Ecto neural progenitor cell (in vitro differentiated cells): ENCODE results near the gene TES.

Source experiments
- DNase-seq: peaks from one replicate; pipeline ENCODE4 v3.0.0-alpha.2; 2018; ENCODE audit warnings: low spot score

Gene TES

DNA sequence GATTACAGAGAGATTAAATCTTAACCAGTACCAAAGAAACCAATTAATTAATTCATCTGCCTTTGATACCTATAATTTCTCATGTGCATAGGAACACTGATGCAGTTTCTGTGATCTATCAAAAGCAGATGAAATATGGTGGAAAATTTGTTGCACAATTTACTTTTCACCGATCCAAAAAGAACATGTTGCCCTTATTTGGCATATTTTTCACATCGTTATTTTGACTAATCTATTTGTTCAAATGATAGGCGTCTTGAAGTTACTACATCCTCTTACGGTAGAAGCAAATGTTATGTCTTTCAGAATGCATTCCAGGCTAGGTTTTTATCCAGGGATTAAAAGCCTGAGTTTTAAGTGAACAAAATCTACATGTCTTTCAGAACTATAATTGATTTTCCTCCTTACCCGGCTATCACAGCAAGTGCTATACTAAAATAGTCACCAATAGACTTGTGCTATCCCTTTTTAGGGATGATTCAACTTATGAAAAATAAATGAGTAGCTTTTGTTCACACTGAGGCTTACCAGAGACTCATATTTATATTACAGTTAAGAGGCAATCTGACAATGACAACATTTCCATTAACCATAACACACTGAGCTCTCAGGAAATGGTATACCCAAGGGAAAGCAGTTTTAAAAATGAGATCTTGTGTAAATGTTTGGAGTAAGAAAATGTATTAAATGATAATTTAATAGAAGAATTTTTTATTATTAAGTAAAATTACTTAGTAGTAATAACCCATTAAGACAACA lies 16.8 kb upstream of the TES start:
- no peak for DNase-seq

DNA sequence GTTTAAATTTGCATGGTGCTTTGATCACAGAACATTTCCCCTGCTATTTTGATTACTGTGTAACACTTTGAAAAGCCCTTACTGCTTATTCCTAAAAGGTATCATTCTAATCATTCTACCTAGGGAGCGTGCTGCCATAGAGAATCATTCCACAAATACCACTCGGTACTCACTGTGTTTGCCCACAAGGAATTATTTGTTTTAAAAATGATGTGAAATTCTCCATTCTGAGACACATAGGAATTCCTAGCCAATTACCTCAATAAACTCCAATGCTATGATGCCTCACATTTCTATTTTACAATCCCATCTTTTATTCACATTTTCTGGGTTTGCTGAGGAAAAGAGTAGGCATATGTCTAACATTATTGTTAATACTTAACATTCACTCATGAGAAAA lies 16.2 kb upstream of the TES start:
- no peak for DNase-seq

DNA sequence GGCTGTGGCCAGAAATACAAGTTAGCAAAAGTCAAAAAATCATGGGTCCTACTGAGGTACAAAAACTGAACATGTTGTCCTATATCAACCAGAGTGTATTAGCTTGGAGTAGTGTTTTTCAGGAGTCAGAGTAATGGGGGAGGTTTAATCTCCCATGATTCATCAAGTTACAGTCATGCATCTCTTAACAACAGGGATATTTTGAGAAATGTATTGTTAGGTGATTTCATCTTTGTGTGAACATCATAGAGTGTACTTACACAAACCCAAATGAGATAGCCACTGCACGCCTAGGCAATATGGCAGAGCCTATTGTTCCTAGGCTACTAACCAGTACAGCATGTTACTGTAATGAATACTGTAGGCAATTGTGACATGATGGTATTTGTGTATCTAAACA lies 14.9 kb upstream of the TES start:
- DNase-seq = no peak

DNA sequence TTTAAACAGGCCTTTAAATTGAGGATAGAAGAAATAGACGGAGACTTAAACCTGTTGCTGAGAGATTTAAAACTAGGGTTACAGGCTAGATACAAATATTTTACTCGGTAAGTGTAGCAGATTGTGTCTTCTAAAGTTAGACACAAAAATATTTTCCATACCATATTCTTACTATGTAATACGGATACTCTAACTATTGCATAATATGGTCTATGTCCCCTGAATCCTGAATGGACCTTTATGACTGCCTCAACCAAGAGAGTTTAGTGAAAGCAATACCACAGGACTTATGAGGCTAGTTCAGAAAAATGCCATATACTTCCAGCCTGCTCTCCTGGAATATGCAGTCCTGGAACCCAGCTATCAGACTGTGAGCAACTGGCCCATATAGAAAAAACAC lies 13.4 kb upstream of the TES start:
- DNase-seq = no peak

DNA sequence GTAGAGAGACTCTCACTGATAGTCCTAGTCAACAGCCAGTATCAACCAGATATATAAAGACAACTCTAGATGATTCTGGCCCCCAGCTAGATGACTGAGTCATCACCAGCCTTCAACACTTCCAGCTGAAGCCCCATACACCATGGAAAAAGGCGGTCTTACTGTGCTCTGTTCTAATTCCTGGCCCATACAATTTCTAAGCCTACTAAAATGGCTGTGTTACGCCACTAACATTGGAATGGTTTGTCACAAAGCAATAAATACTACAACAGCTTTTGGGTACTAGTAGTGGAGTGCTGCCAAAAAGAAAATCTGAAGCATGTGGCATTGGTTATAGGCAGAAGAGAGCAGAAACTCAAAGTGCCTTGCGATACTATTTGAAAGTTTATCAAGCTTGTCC lies 13.0 kb upstream of the TES start:
- DNase-seq = no peak

DNA sequence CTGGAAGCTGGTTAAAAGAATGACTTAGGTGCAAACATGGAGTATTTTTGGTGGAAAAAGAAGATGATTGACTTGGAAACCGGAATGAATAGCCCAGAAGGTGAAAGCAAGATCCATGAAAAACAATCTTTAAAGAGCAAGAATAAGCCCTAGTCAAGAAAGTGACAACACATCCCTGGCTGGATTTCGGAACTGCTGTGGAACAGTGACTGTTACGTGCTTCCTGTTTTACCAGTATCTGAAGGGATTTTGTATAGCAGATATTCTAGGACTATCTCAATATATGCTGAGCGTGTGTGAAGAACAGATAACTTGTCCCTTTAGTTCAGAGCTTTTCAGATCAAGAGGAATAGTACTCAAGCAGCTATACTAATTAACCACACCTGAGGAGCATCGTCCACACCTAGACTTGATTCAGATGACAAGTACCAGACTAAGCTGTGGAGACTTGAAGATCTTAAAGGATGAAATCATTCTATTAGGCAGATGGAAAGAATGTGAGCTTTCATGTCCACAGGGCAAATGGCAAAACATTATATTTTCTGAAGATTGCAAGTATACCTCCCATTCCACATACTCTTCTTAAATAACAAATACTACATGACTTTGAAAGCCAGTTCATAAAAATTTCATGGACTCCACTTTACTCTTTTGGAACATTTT lies 11.5 kb upstream of the TES start:
- no peak for DNase-seq

DNA sequence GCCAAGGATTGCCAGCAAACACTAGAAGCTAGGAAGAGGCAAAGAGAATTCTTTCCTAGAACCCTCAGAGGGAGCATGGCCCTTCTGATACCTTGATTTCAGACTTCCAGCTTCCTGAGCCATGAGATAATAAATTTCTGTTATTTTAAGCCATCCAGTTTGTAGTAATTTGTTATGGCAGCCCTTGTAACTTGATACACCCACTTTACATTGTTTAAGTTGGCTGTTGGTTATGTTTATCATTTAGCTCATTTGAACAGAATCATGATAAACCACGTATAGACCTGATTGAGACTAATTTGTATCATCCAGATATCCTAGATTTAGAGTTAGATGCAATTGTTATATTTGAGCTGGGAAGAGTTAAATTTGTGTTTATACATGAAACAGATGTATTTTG lies 9.4 kb upstream of the TES start:
- no peak for DNase-seq

DNA sequence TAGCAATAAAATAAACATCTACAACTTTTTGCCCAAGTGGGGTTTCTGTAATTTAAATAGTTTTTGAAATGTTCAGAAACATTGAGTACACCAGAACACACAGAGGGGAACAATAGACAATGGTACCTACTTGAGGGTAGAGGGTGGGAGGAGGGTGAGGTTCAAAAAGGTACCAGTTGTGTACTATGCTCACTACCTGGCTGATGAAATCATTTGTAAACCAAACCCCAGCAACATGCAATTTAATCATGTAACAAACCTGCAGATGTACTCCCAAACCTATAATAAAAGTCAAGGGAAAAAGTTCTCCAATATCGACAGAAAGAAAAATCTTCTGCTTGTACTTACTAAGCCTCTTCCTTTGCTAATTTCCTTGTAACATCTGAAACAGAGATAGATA lies 4.2 kb upstream of the TES start:
- no peak for DNase-seq

DNA sequence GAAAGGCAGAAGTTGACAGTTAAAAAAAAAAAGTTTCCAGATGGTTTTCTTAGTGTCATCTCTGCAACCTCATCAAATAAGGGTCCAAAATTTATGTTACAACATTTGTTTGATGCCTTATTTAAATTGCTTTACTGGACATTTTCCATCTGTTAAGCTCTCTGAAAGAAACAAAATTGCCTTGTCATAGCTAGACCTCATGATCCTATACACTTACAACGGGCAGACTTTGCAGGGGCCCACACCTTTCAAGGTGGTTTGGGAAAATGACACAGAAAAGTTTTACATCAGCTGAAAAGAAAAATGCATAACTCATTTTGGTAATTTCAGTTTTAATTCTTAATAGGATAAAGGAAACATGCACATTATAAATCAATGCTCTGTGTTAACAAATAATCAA lies 1.4 kb upstream of the TES start:
- no peak for DNase-seq

DNA sequence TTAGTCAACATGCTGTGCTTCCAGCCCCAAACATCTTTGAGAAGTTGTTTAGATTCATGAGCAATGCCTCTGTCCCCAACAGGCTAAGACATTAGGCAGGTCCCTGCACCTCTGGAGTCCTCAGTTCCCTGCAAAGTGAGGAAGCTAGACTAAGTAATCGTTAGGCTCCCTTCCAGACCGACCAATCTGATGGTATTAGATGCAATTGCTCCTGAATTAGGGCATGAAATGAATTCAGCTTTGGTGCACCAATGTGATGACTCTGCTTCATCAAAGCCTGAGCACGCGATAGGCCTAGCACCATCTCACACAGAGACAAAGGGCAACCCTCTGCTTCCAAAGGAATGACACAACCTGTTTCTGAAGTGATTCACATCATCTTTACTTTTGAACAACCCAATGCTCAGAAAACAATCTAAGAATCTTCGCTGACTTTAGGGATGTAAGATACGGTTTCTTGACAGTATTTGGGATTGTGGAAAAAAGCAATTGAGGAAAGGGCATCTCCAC lies 723 bp upstream of the TES start:
- no peak for DNase-seq

DNA sequence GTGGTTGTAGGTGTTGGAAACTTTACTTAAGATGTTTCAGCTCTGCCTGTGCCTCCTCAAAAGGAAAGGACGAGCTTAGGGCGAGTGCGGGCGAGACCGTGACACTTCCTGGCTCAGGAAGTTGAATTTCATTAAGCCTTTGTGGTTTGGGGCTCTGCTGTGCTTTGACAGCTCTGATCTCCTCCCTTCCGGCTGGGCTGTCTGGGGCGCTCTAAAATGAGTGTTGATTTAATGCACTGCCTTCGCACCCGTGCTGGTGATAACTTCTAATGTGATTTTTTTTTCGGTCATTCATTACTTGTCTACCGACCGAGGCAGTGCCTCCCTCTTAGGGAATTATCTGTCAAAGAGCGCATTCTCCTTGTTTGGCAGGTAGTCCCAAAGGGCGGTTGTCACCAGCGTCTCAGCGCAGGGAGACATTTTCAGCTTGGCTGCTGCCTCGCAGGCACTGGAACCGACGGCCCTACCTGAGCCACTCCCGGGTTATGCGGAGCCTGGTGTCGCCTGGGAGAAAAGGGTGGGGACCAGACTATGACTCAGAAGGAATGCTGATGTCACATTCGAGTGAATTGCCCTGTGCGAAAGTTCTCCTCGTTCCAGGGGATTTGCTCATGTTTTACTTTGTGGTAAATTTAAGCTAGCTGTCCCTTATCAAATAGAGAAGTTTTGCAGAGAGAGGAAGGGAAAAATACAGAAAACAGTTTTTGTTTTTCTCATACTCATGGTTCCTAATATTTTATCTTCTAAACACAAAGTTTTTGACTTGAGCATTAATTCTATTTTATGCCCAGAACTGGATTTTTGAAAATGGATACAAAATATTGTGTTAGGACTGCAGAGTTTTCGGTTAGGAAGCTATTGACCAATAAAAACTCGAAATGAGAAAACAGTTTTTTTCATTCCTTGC lies 920 bp downstream of the TES start:
- DNase-seq = peak; percentile 62

DNA sequence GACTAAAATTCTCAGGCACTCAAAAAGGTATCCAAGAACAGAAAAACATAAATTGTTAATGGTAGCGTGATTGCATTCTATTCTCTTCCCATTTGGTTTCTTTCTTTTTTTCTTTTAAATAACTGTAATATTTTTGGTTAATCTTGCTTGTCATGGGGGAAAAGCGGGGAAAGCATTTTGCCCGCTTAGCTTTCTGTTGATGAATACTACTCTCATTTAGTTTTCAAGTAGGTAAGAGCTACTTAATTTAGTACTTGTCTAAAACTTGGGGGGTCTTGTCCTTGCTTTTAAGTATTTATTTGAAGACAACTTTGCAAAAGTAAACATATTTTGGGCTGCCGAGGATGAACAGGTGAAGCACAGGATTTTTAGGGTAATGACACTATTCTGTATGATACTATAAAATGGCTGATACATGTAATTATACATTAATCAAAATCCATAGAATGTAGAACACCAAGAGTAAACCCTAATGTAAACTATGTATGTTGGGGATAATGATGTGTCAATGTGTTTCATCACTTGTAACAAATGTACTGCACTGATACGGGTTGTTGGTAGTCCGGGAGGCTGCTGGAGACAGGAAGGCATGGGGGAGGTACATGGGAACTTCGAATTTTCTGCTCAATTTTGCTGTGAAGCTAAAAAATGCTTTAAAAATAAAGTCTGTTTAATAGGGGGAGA lies 1.7 kb downstream of the TES start:
- DNase-seq = no peak

DNA sequence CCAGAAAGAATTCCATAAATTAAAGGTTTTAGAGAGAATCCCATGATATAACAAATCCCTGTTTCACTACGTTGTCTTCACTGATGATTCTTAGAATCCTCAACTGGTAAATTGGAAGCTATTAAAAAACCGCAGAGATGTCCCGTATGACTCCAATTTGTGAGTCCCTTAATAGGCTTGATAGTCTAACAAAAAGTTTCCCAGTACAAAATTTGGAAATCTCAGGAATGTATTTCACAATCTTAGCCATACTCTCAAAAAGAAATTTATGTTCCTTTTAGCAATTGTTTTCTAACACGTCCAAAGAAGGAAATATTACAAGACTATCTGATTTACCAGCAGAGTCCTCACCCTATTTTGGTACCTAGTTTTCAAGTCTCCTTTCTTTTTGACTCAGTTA lies 2.5 kb downstream of the TES start:
- DNase-seq = no peak

DNA sequence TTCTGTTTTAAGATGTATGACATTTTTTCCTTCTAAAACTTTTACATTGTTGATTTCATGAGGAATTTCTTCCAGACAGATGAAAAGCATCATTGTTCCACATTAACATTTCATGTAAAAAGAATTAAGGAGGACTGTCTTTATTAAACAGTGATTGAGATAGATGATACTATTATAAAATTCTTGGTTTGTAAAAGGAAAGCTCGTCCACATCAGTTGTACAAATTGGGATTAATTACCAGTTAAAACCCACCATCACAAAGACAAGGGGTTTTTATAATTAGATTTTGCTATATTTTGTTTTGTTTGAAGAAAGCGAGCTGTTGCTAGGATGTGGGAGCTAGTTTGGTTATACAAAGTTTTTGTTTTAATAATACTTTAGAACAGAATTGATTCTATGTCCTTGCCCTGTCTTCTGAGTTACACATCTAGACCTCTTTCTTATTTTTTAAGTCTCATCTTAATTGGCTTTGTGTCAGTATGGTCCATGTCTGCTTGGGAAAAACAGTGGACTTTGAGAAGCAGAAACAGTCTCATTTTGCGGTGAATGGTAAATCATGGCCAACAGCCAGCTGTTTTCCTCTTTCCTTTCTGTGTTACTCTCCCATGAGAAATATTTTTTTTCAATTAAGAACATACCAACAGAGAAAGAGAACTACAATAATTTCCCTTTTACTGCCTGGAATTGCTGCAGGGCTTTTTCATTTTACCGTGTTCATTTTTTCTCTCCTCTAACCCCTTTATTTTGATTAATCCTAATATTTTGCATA lies 3.2 kb downstream of the TES start:
- no peak for DNase-seq

DNA sequence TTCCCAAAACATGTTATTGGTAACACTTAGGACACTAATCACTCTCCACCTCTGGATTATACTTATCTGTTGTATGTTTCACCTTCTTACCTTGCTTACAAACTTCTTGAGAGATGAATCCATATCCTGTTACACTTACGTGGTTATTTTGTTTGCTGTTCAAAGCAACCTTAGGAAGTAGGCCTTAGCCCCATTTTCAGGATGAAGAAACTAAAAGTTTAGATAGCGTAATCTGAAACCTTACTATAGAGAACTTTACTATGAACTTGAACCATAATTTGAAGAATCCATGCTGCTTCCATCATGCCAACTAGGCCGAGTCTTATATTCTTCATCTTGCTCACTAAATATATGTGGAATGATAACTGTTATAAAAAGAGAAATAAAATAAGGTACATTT lies 4.6 kb downstream of the TES start:
- no peak for DNase-seq

DNA sequence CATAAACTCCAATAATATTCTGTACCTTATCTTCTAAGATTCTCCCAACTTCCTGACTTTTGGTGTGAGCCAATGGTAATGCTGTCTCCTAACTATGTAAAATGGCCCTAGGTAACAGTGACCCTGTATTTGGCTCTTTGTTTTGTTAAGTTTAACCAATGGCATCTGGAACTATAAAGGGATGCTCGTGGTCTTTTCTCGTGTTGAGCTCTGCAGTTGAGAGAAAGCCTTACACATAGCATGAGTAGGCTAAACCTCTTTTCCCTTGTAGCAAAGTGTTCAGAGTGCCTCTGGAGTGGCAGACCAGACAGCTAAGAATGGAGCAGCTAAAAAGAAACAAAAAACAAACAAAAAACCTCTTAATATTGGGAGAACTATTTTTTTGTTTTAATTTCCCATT lies 5.2 kb downstream of the TES start:
- no peak for DNase-seq

DNA sequence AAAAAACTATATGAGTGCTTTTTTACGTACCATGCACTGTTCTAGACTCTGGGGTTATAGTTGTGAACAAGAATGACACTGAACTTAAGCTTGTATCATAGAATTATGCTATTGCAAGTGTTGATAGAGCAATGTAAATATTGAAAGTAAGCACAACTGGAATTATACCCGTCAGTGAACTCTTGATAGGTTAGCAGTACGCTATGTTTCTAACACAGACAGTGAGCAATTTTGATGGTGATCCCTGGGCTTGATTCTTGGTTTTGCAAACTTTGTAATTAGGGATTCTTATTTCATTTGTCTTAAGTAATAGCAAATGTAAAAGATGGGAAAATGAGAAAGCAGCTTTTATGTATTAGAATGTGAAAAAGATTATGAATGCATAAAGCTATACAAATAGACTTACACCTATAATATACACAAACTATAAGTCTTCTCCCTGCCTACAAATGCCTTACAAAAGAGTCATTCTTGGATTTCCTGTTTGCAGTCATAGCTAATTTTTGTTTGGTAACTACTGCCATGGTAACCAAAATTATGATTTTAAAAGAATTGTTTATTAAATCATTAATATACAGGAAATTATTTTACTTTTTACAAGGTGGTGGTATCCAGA lies 6.7 kb downstream of the TES start:
- no peak for DNase-seq

DNA sequence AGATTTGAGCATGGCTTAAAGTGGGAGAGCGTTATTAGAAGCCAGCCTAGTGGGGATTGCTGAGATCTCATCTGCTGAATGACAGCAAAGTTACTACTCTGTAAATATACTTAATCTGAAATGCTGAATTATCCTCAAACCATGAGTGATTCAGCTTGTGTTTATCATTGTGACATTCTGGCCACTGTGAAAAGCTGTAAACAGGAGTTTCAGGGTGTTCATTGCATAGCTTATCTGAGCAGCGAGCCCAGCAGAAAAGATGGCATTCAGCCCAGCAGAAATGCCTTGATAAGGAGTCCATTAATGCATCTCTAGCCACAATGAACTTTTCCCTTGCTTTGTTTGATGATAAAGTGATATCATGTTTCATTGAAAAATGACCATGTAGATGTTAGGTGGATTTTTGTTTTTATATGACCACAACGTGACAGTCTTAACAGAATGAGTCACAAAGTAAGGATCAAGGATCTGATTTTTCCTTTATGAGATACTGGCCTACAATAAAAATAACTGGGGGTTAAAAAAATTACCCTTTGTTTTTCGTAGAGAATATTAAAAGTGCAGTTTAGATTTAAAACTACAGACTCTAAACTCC lies 7.8 kb downstream of the TES start:
- DNase-seq = no peak

DNA sequence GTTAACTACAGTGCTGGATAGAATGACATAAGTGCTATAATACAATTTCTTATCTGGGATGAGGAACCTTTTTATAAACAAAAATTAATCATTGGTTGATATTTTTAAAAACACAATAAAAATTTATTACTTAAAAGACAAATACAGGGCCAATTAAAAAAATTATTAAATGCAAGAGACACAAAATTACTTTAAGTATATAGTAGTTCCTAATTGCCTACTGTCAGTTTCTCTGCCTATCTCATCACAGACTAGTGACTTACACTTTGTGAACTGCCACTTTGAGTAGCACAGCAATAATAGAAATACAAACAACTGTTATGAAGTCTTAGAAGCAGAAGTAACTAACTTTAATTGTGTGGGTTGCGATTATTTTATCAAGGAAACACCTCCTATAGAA lies 8.4 kb downstream of the TES start:
- no peak for DNase-seq

DNA sequence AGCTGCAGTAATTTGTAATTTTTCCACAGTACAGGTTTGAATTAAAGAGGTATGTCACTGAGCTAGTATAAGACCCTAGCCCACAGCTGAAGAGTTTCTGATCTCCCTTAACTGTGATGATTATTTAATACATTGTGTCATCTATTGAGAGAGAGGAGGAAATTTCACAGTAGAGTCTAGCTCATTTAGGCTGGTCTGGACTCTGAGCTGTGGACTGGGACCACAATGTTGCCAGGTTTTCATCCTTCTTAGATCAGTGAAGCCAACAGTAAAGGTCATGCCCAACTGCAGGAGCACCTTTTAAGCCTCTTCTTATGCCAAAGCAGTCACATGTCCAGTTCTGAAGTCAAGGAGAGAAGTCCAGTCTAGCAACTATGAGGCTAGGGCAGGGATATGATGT lies 8.9 kb downstream of the TES start:
- DNase-seq = no peak

DNA sequence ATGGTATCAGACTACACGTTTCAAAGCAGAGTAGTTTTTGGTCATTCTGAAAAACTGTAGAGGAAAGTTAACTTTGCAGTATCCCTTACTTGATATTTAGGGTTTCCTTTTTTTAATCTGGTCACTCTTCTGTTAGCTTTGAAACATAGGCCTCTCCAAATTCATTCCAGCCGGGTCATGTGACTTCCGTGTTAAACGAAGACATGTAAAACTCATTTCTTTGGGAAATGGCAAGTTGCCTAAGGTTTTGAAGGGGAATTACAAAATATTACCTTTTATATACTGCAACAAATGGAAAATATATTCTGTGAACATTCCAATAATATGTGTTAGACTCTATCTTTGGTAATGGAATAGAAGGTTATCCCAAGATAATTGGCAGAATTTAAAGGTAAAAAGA lies 9.5 kb downstream of the TES start:
- DNase-seq = no peak
